SK-N-MC (cell line): ENCODE results near the gene INTS14.

ENCODE experiments used
- EZH2 ChIP-seq: fragments of 200-600 bp; sonication (generic); IDR thresholded peaks from one replicate; pipeline ENCODE4 v1.6.1; 2017; ENCODE audit warnings: antibody characterized with exemption
- FOXP2 ChIP-seq: optimal IDR thresholded peaks from 2 replicates; pipeline ENCODE3; 2011; ENCODE audit warnings: mild to moderate bottlenecking, moderate library complexity; ENCODE audit not compliant: insufficient read depth; ENCODE audit errors: extremely low read length, control extremely low read depth
- POLR2AphosphoS5 ChIP-seq: IDR thresholded peaks from 2 replicates; pipeline ENCODE4 v1.6.1; 2012; ENCODE audit warnings: mild to moderate bottlenecking, low read depth, low read length, borderline replicate concordance

- no peak for TF ChIP-seq EZH2
- no peak for TF ChIP-seq POLR2AphosphoS5
- TF ChIP-seq FOXP2, result no peak
Measured at GRCh38 chr15:65540314-65540713, 70.6 kb downstream of the INTS14 start.
